ENCODE results near the gene FAM3B.

DNA sequence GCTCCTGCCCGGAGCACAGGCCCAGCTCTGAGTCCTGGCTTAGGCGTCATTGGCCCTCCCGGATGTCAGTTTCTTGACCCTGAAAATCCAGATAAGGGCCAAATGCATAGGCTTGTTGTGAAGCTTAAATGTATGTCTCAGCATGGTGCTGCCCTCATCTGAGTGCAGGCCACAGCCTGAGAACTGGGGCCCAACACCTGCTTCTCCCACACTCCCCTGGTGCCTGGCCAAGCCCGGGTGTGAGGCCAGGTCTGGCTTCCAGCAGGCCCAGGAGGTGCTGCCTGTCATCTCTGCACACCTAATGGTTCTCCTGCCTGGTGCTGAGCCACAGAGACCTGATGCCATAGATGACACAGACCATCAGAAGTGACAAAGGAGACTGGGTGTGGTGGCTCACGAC lies 59.3 kb downstream of the FAM3B start:
- no peak for TF ChIP-seq EZH2phosphoT487 (IDR thresholded peaks at IDR 0.05; ENCODE audit: insufficient read depth, low read depth)
- TF ChIP-seq EZH2 (IDR thresholded peaks at IDR 0.05; ENCODE audit: insufficient read depth, poor library complexity, severe bottlenecking), result no peak

Measured in GM23248 (cell line).